Endothelial cell of umbilical vein (primary cell): ENCODE results near the gene TBC1D8. TPM values are rescaled to one million over a fixed set of nuclear protein-coding genes. Genes with fewer than 3 reads are reported as not detected.

Source experiments
- BruUV-seq: library from RNA; stranded (reverse); fragments of 400-500 nt; replicated peaks from 2 replicates; lab custom pipeline; 2021; lab: Mats Ljungman, UMichigan
- CTCF ChIA-PET: fragments of 300-600, 350-600 bp; sonication (Branson Sonifier 250); formaldehyde crosslinking; loops from one replicate; lab custom pipeline; 2021; ENCODE audit warnings: antibody characterized with exemption, inconsistent platforms; lab: Charles Lee
- POLR2A ChIA-PET: fragments of 300-600, 350-600 bp; sonication (Branson Sonifier 250); formaldehyde crosslinking; loops from one replicate; lab custom pipeline; 2021; ENCODE audit warnings: antibody characterized with exemption, inconsistent platforms; lab: Charles Lee
- DNase-seq: peaks from one replicate; pipeline ENCODE4 v3.0.0-alpha.2; 2011; ENCODE audit warnings: low read depth, low spot score
- FAIRE-seq: peaks from 2 replicates; lab custom pipeline; 2011; peaks lifted over from hg19 to GRCh38; lab: Jason Lieb, UNC
- H2AFZ ChIP-seq: 2 replicates; pipeline ENCODE4 v1.6.0; 2012; ENCODE audit warnings: low read depth, low read length, control low read depth, inconsistent platforms
- H3K27ac ChIP-seq: 2 replicates; pipeline ENCODE4 v1.5.1; 2011; ENCODE audit warnings: low read depth, mild to moderate bottlenecking, control low read depth, low read length, moderate library complexity; ENCODE audit not compliant: insufficient read depth
- H3K27me3 ChIP-seq, 2 experiments: 2 replicates each; pipeline versions ENCODE4 v1.6.0 to v1.6.1; 2011; ENCODE audit warnings: low read length in 2 of 2, mixed read lengths in 1 of 2; ENCODE audit not compliant: control insufficient read depth in 2 of 2, insufficient read depth in 2 of 2
- H3K36me3 ChIP-seq, 2 experiments: 2 replicates in 1 of 2; 3 replicates in 1 of 2; pipeline ENCODE4 v1.5.1; 2011; ENCODE audit warnings: low read length in 2 of 2, mild to moderate bottlenecking in 1 of 2, moderate library complexity in 1 of 2; ENCODE audit not compliant: control insufficient read depth in 2 of 2, insufficient read depth in 2 of 2; ENCODE audit errors: extremely low read depth in 1 of 2
- H3K4me1 ChIP-seq: 3 replicates; pipeline ENCODE4 v1.5.1; 2011; ENCODE audit warnings: mild to moderate bottlenecking, low read length; ENCODE audit not compliant: control insufficient read depth, insufficient read depth; ENCODE audit errors: extremely low read depth
- H3K4me2 ChIP-seq: 2 replicates; pipeline ENCODE4 v1.6.1; 2011; ENCODE audit warnings: low read length, control low read depth, mixed read lengths; ENCODE audit not compliant: insufficient read depth
- H3K4me3 ChIP-seq, 3 experiments: fragments of 200-600 bp in 1 of 3; sonication (generic), shearing (Covaris generic) in 1 of 3; replicated peaks in 1 of 3; 2 replicates each; pipeline ENCODE4 v1.5.1; 2011 to 2016; ENCODE audit warnings: control low read depth in 3 of 3, low read length in 3 of 3, mild to moderate bottlenecking in 2 of 3, inconsistent platforms in 1 of 3, low read depth in 1 of 3, moderate library complexity in 1 of 3; ENCODE audit not compliant: insufficient read depth in 1 of 3
- H3K79me2 ChIP-seq: 2 replicates; pipeline ENCODE4 v1.6.0; 2012; ENCODE audit warnings: low read length, inconsistent platforms; ENCODE audit not compliant: control insufficient read depth, insufficient read depth
- H3K9ac ChIP-seq: replicated peaks from 2 replicates; pipeline ENCODE3; 2011; ENCODE audit warnings: low read length, control low read depth; ENCODE audit not compliant: insufficient read depth; ENCODE audit errors: extremely low read depth
- H3K9me1 ChIP-seq: replicated peaks from 3 replicates; pipeline ENCODE4 v1.6.0; 2011; ENCODE audit warnings: mild to moderate bottlenecking, low read length; ENCODE audit not compliant: control insufficient read depth, insufficient read depth; ENCODE audit errors: extremely low read depth
- H3K9me3 ChIP-seq: replicated peaks from 2 replicates; pipeline ENCODE4 v1.5.1; 2012; ENCODE audit warnings: low read length, inconsistent platforms; ENCODE audit not compliant: control insufficient read depth, insufficient read depth
- H4K20me1 ChIP-seq: replicated peaks from 2 replicates; pipeline ENCODE3; 2011; ENCODE audit warnings: mild to moderate bottlenecking, low read length; ENCODE audit not compliant: control insufficient read depth, insufficient read depth; ENCODE audit errors: extremely low read depth
- EZH2 ChIP-seq: IDR thresholded peaks from 2 replicates; pipeline ENCODE4 v1.6.1; 2012; ENCODE audit warnings: borderline replicate concordance, low read depth, mild to moderate bottlenecking, moderate library complexity, low read length, inconsistent platforms; ENCODE audit not compliant: severe bottlenecking
- FOS ChIP-seq: IDR thresholded peaks from 2 replicates; pipeline ENCODE4 v1.6.1; 2011; ENCODE audit warnings: mild to moderate bottlenecking, low read length, moderate library complexity, borderline replicate concordance; ENCODE audit not compliant: insufficient read depth
- GATA2 ChIP-seq: IDR thresholded peaks from 2 replicates; pipeline ENCODE4 v1.7.0; 2011; ENCODE audit warnings: low read depth, mild to moderate bottlenecking, moderate library complexity, mixed read lengths, low read length; ENCODE audit not compliant: insufficient read length, insufficient read depth
- JUN ChIP-seq: IDR thresholded peaks from 2 replicates; pipeline ENCODE4 v1.6.1; 2011; ENCODE audit warnings: borderline replicate concordance, low read depth; ENCODE audit not compliant: insufficient read length, insufficient read depth
- MYC ChIP-seq: IDR thresholded peaks from one replicate; pipeline ENCODE4 v1.6.1; 2011; ENCODE audit warnings: mild to moderate bottlenecking, low read depth, low read length
- POLR2A ChIP-seq: IDR thresholded peaks from 2 replicates; pipeline ENCODE4 v1.6.1; 2012; ENCODE audit warnings: low read depth, mild to moderate bottlenecking, control low read depth, low read length
- POLR2AphosphoS5 ChIP-seq: IDR thresholded peaks from 2 replicates; pipeline ENCODE4 v1.6.1; 2012; ENCODE audit warnings: low read depth, mild to moderate bottlenecking, control low read depth, low read length, moderate library complexity; ENCODE audit not compliant: insufficient read depth
- dilution Hi-C: fragments of 300-500 bp; cut with MboI; formaldehyde crosslinking; loops from one replicate; pipeline ENCODE4 v1.15.0; 2019; ENCODE audit warnings: low sequenced_read_pairs; ENCODE audit not compliant: extremely low pct_ligation_motif_present
- intact Hi-C: fragments of 100-400 bp; cut with micrococcal nuclease; formaldehyde crosslinking; loops from one replicate; pipeline ENCODE4 v1.10.0; 2022
- polyA plus RNA-seq, 4 experiments: library from polyadenylated mRNA; depleted of rRNA in 3 of 4; stranded (reverse) in 3 of 4; unstranded in 1 of 4; fragments of >200 nt; gene quantifications; 2 replicates each; pipeline versions ENCODE4 v1.2.1 to v1.2.3, GENCODE V29; 2011 to 2012; ENCODE audit warnings: missing spikeins in 1 of 4
- total RNA-seq: library from RNA; stranded (reverse); gene quantifications from 2 replicates; pipeline ENCODE4 v1.2.3, GENCODE V29; 2021
- TF ChIP-seq, protein P1 (sequence below), 2 donors: IDR thresholded peaks; 1 replicate in 1 of 2; 2 replicates in 1 of 2; pipeline ENCODE4 v1.5.1; 2011; ENCODE audit warnings: low read length in 2 of 2, mild to moderate bottlenecking in 2 of 2, moderate library complexity in 2 of 2, control low read depth in 1 of 2, inconsistent platforms in 1 of 2, low read depth in 1 of 2; ENCODE audit not compliant: insufficient read depth in 1 of 2; ENCODE audit errors: extremely low read depth in 1 of 2
- TF ChIP-seq, protein P2 (sequence below): IDR thresholded peaks from 2 replicates; pipeline ENCODE4 v1.6.1; 2011; ENCODE audit not compliant: insufficient read depth, insufficient read length

Gene TBC1D8
- total and polyA plus RNA-seq, 2 donors (not counting 3 experiments of a cell fraction or from before 2014, with no cell fraction given): 28.5 to 32.1 TPM

DNA sequence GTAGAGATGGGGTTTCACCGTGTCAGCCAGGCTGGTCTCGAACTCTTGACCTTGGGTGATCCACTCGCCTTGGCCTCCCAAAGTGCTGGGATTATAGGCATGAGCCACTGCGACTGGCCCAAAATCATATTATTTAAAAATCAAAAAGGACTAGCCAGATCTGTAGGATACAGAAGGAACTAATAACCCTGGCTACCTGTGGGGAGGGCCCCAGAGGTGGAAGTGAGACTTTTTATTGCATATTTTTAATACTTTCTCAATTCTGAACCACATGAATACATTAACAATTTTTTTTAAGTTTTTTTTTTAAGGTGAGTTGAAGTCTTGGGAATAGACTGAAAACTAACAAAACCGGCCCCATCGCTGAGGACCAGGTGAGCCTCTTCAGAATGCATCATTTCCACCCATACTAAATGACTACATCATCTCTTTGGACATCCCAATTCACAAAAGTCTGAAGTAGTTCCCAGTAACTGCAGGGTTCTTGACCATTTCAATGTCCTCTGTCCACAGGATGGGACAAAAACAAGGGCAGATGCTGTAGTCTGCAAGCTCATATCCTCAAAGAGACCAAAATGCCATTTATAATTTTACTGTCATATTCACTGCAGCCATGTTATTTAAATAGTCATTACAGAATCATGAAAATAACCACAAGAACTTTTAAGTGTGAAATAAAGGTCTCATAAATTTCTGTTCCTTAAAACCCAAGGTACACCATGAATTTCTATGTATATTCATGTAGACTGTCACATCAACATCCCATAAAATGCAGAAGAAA, 127.7 kb downstream of the TBC1D8 start:
- Histone ChIP-seq H3K79me2 (no peaks in the 10 kb centered on the region), H3K27me3 (no peaks in the 10 kb centered on the region), H3K9ac (no peak overlapping the region), H3K4me1 (no peaks in the 10 kb centered on the region), H3K27ac (no peak overlapping the region), H3K9me3 (no peaks in the 10 kb centered on the region), H3K4me3 (no peak overlapping the region), H3K9me1 (no peaks in the 10 kb centered on the region), H4K20me1 (no peaks in the 10 kb centered on the region), H3K36me3 (peaks cover 12 to 17% of the 10 kb centered on the region in 2 experiments), H2AFZ (no peak overlapping the region), H3K4me2 (no peak overlapping the region)
- ChIA-PET POLR2A (no interaction called here), CTCF (interaction anchor here (1.0 to 1.3 kb wide), 3 partner anchors 9 to 165 kb away, joined by 3 to 4 read pairs (median 3); no protein-coding TSS in a partner anchor)
- DNase-seq: no peak
- TF ChIP-seq MYC (no peak), EZH2 (no peak), JUN (no peak), GATA2 (no peak), POLR2A (no peak), FOS (no peak), POLR2AphosphoS5 (no peak)
- TF ChIP-seq, protein P1, sequence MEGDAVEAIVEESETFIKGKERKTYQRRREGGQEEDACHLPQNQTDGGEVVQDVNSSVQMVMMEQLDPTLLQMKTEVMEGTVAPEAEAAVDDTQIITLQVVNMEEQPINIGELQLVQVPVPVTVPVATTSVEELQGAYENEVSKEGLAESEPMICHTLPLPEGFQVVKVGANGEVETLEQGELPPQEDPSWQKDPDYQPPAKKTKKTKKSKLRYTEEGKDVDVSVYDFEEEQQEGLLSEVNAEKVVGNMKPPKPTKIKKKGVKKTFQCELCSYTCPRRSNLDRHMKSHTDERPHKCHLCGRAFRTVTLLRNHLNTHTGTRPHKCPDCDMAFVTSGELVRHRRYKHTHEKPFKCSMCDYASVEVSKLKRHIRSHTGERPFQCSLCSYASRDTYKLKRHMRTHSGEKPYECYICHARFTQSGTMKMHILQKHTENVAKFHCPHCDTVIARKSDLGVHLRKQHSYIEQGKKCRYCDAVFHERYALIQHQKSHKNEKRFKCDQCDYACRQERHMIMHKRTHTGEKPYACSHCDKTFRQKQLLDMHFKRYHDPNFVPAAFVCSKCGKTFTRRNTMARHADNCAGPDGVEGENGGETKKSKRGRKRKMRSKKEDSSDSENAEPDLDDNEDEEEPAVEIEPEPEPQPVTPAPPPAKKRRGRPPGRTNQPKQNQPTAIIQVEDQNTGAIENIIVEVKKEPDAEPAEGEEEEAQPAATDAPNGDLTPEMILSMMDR (IDR thresholded peaks at IDR 0.05; ENCODE audit: extremely low read depth in 1 of 2, insufficient read depth in 1 of 2, low read depth in 1 of 2, low read length in 2 of 2): no peak
- TF ChIP-seq, protein P2, sequence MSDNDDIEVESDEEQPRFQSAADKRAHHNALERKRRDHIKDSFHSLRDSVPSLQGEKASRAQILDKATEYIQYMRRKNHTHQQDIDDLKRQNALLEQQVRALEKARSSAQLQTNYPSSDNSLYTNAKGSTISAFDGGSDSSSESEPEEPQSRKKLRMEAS: no peak
- FAIRE-seq: no peak
- dilution Hi-C loops (no loop called here), intact Hi-C loops (no loop called here)
- BruUV-seq: no TSS peak
